ENCODE results near the gene SCTR. TPM values are rescaled to one million over a fixed set of nuclear protein-coding genes. Genes with fewer than 3 reads are reported as not detected.
A peak's percentile ranks its signal among the peaks of the same experiment; 100 is the strongest.

SCTR gene
- total RNA-seq = 1 to 10 TPM in 1 of 9 donors, under 1 TPM in 3, not detected in 5; 0.33 to 1.6 (median 0.44) TPM
- polyA plus RNA-seq = 1 to 10 TPM in 2 of 3 donors, under 1 TPM in 1; 0.35 to 8.3 (median 4.4) TPM
- long read RNA-seq, donor 1 = 0 reads
- long read RNA-seq, donor 2 = 0 reads
- long read RNA-seq, donor 3 = 0 reads
- long read RNA-seq, donor 4 = 0 reads
- long read RNA-seq, donor 5, partial matches to known transcripts = 0 of 2 reads
- long read RNA-seq, donor 5, other reads (novel, unspliced or antisense) = 0 of 2 reads
- long read RNA-seq, donor 6 = 0 reads
- long read RNA-seq, donor 7 = 0 reads
- long read RNA-seq, donor 8 = 0 reads
- long read RNA-seq, donor 9 = 0 reads
- long read RNA-seq, donor 10 = 0 reads

DNA sequence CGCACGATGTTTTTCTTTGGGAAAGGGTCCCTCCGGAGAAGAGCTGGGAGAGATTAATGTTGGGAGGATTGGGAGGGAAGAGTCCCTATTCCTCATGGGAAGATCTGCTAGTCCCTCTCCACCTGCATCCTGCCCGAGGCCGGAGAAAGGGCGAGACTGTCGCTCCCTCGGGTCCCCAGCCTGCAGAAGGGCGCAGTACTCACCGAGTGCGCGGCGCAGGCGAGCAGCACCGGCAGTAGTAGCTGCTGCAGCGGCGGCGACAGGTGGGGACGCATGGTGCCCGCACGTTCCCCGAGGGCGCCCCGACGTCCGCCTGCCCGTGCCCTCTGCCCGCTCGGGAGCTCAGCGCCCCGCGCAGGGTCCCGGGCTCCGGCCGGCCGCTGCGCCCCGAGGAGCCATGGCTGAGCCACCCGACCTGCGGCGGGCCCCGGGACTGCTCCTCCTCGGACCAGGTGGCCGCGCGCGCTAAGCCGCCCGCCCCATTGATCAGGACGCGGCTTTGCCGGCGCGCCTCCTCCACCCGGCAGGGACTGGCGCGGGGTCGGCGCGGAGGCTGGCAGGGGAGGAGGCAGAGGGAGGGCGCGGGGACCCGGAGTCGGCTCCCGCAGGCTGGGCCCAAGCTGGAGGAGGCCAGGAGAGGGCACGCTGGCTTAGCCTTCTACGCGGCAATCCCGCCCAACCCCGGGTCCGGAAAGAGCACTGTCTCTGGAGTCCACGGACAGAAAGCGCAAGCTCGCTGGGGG, at the start of gene SCTR:
Gene SCTR, minus strand, starts transcription at position 532 of the 743 bp plus-strand sequence. Its CDS starts 257 bp downstream, at position 275.
- intact Hi-C loops (cut with DNase I) = loop anchor here in 1 of 2 donors (10.0 kb wide), 1 partner anchor 141 kb away; no protein-coding TSS in a partner anchor
- peak within 1 kb of the TSS in 1 of 4 donors; percentile 32 for H3K4me3 ChIP-seq
- H3K27ac ChIP-seq = no peak within 1 kb of the TSS
- DNase-seq = peak in 1 of 7 donors; percentile 14
- no peaks in the 10 kb centered on the region for H3K36me3 ChIP-seq (replicated peaks in 1 of 2)
- TF ChIP-seq POLR2A (IDR thresholded peaks at IDR 0.05) = no peak
- TF ChIP-seq, protein P1, sequence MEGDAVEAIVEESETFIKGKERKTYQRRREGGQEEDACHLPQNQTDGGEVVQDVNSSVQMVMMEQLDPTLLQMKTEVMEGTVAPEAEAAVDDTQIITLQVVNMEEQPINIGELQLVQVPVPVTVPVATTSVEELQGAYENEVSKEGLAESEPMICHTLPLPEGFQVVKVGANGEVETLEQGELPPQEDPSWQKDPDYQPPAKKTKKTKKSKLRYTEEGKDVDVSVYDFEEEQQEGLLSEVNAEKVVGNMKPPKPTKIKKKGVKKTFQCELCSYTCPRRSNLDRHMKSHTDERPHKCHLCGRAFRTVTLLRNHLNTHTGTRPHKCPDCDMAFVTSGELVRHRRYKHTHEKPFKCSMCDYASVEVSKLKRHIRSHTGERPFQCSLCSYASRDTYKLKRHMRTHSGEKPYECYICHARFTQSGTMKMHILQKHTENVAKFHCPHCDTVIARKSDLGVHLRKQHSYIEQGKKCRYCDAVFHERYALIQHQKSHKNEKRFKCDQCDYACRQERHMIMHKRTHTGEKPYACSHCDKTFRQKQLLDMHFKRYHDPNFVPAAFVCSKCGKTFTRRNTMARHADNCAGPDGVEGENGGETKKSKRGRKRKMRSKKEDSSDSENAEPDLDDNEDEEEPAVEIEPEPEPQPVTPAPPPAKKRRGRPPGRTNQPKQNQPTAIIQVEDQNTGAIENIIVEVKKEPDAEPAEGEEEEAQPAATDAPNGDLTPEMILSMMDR (IDR thresholded peaks at IDR 0.05) = peak in 1 of 6 experiments; percentile 20
- H3K4me1 ChIP-seq (replicated peaks in 1 of 2) = no peaks in the 10 kb centered on the region
- no peaks in the 10 kb centered on the region for H3K9me3 ChIP-seq (replicated peaks in 1 of 3)
- 8 to 38% (median 15%) methylated on average over 11 to 74 of the region's 74 CpGs for WGBS, 4 donors
- peaks cover 26% of the 10 kb centered on the region for H3K27me3 ChIP-seq

DNA sequence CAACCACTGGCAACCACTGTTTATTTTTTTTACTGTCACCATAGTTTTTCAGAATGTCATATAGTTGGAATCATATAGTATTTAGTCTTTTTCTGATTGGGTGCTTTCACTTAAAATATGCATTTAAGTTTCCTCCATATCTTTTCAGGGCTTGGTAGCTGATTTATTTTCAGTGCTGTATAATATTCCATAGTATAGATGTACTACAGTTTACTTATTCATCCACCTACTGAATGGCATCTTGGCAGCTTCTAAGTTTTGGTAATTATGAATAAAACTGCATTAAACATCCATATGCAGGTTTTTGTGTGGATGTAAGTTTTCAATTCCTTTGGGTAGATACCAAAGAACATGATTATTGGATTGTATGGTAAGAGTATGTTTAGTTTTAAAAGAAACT, 43.0 kb upstream of the SCTR start:
- no peak for TF ChIP-seq POLR2A (IDR thresholded peaks at IDR 0.05)
- TF ChIP-seq, protein P1 (IDR thresholded peaks at IDR 0.05) = no peak
- Histone ChIP-seq H3K27ac (no peak overlapping the region), H3K36me3 (replicated peaks in 1 of 2) (no peaks in the 10 kb centered on the region), H3K9me3 (replicated peaks in 1 of 3) (no peaks in the 10 kb centered on the region), H3K27me3 (no peaks in the 10 kb centered on the region), H3K4me1 (replicated peaks in 1 of 2) (no peaks in the 10 kb centered on the region), H3K4me3 (no peak overlapping the region)
- DNase-seq = no peak
- intact Hi-C loops (cut with DNase I) = no loop called here

DNA sequence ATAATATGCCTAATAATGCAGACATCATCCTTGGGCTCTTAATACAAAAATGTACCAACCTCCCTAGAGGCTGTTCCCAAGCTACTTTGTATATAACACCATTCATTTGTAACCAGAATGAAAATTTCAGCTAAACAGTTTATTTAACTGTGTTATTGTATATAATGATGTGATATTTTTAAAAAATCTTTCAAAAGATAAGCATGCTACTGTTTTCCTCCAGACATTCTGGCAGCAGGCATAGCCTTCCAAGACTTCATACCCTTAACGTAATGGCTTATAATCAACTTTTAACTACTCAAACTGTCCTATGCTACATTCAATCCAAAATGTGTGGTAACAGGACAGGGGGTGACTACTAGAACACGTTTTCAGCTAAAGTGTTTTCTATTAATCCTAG, 41.2 kb upstream of the SCTR start:
- intact Hi-C loops (cut with DNase I) = no loop called here
- no peak for DNase-seq
- Histone ChIP-seq H3K27me3 (no peaks in the 10 kb centered on the region), H3K4me3 (no peak overlapping the region), H3K36me3 (replicated peaks in 1 of 2) (no peaks in the 10 kb centered on the region), H3K9me3 (replicated peaks in 1 of 3) (no peaks in the 10 kb centered on the region), H3K4me1 (replicated peaks in 1 of 2) (no peaks in the 10 kb centered on the region), H3K27ac (no peak overlapping the region)
- 71 to 78% (median 76%) methylated on average over 2 of the region's 2 CpGs for WGBS, 4 donors
- TF ChIP-seq, protein P1 (IDR thresholded peaks at IDR 0.05) = no peak
- no peak for TF ChIP-seq POLR2A (IDR thresholded peaks at IDR 0.05)

DNA sequence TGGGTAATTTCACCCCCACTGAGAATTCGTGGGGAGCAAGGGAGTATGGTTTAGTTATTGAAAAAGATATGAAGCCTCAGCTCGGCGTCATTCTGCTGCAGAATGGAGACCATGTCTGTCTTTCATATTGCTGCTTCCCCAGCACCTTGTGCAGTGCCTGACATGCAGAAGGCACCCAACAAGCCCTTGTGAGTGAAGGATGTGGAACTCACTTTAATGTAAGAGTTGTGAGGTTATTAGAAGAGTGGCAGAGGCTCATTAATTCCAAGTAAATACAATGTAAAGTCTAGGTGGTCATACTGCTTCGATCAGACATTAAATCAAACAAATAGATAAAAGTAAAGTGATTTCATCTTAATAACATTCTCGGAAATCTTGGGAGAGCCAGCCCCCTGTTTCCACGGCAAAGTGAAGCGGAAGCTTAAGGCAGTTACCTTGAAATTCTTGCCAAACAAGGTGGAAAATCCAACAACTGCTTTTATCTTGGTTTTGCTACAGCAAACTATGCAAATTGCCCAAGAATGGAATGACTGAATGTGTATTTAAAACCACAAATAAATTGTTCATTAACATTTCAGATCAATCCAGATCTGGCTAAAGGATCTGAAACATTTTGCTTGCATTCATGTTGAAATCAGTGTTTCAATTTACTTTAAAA, 29.5 kb upstream of the SCTR start:
- 78 to 90% (median 81%) methylated on average over 7 of the region's 7 CpGs for WGBS, 4 donors
- TF ChIP-seq, protein P1 (IDR thresholded peaks at IDR 0.05) = no peak
- TF ChIP-seq POLR2A (IDR thresholded peaks at IDR 0.05) = no peak
- H3K27me3 ChIP-seq = no peaks in the 10 kb centered on the region
- no peaks in the 10 kb centered on the region for H3K36me3 ChIP-seq (replicated peaks in 1 of 2)
- H3K4me3 ChIP-seq = no peak overlapping the region
- intact Hi-C loops (cut with DNase I) = loop anchor here in 1 of 2 donors (10.0 kb wide), 1 partner anchor 489 kb away; no protein-coding TSS in a partner anchor
- DNase-seq = no peak
- no peak overlapping the region for H3K27ac ChIP-seq
- H3K4me1 ChIP-seq (replicated peaks in 1 of 2) = peaks cover 0 to 13% of the 10 kb centered on the region in 2 donors
- no peaks in the 10 kb centered on the region for H3K9me3 ChIP-seq (replicated peaks in 1 of 3)

Data from adrenal gland (tissue), 19 donors.